ENCODE measurements around the gene PRKAB2. TPM values are rescaled to one million over a fixed set of nuclear protein-coding genes. Genes with fewer than 3 reads are reported as not detected.
A peak's percentile ranks its signal among the peaks of the same experiment; 100 is the strongest.

Gene PRKAB2
- total and polyA plus RNA-seq, 9 of the 15 experiments (the other 6 are each of a cell fraction or from before 2014, with no cell fraction given) = 2.3 to 20.8 (median 7.9) TPM

DNA sequence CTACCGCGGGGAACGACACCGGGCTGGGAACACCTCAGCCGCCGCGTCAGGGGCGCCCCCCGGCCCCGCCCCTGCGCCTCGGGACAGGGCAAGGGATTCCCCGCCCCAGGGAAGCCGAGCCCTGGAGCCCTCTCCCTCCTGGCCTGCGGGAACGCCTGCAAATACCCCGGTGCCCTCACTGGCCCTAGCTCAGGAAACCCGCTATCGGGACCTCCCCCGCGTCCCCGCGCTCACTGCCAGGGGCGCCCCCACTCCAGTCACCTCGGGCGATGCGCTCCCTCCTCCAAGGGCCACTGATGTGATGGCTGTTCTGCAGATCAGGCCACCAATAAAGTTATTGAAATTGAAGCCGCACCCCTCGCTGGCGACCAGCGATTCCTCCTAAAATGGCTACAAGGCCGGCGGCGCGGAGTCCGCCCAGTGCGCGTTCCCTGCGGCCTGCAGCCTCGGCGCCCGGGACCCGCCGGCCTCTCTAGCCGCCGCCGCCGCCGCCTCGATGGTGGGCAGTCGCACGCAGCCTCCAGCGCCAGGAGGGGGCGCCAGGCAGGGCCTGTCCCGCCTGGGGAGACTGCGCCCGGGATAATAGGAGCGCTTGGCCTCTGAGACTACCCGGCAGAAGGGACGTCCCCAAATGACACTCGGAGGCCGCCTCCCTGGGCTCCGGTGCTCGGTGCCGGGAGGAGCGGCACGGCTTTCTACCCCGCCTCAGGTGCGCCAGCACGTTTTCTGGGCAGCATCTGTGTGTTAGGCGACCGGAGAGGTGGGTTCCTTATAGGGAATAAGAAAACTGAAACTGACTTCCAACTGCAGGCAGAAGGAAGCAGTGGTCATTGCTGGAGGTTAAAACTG, at the start of gene PRKAB2 (continued):
- TF ChIP-seq, protein P1, sequence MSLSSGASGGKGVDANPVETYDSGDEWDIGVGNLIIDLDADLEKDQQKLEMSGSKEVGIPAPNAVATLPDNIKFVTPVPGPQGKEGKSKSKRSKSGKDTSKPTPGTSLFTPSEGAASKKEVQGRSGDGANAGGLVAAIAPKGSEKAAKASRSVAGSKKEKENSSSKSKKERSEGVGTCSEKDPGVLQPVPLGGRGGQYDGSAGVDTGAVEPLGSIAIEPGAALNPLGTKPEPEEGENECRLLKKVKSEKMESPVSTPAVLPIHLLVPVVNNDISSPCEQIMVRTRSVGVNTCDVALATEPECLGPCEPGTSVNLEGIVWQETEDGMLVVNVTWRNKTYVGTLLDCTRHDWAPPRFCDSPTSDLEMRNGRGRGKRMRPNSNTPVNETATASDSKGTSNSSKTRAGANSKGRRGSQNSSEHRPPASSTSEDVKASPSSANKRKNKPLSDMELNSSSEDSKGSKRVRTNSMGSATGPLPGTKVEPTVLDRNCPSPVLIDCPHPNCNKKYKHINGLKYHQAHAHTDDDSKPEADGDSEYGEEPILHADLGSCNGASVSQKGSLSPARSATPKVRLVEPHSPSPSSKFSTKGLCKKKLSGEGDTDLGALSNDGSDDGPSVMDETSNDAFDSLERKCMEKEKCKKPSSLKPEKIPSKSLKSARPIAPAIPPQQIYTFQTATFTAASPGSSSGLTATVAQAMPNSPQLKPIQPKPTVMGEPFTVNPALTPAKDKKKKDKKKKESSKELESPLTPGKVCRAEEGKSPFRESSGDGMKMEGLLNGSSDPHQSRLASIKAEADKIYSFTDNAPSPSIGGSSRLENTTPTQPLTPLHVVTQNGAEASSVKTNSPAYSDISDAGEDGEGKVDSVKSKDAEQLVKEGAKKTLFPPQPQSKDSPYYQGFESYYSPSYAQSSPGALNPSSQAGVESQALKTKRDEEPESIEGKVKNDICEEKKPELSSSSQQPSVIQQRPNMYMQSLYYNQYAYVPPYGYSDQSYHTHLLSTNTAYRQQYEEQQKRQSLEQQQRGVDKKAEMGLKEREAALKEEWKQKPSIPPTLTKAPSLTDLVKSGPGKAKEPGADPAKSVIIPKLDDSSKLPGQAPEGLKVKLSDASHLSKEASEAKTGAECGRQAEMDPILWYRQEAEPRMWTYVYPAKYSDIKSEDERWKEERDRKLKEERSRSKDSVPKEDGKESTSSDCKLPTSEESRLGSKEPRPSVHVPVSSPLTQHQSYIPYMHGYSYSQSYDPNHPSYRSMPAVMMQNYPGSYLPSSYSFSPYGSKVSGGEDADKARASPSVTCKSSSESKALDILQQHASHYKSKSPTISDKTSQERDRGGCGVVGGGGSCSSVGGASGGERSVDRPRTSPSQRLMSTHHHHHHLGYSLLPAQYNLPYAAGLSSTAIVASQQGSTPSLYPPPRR (CRISPR knock-in tag; IDR thresholded peaks at IDR 0.05; ENCODE audit: borderline replicate concordance) = no peak
- TF ChIP-seq, protein P2, sequence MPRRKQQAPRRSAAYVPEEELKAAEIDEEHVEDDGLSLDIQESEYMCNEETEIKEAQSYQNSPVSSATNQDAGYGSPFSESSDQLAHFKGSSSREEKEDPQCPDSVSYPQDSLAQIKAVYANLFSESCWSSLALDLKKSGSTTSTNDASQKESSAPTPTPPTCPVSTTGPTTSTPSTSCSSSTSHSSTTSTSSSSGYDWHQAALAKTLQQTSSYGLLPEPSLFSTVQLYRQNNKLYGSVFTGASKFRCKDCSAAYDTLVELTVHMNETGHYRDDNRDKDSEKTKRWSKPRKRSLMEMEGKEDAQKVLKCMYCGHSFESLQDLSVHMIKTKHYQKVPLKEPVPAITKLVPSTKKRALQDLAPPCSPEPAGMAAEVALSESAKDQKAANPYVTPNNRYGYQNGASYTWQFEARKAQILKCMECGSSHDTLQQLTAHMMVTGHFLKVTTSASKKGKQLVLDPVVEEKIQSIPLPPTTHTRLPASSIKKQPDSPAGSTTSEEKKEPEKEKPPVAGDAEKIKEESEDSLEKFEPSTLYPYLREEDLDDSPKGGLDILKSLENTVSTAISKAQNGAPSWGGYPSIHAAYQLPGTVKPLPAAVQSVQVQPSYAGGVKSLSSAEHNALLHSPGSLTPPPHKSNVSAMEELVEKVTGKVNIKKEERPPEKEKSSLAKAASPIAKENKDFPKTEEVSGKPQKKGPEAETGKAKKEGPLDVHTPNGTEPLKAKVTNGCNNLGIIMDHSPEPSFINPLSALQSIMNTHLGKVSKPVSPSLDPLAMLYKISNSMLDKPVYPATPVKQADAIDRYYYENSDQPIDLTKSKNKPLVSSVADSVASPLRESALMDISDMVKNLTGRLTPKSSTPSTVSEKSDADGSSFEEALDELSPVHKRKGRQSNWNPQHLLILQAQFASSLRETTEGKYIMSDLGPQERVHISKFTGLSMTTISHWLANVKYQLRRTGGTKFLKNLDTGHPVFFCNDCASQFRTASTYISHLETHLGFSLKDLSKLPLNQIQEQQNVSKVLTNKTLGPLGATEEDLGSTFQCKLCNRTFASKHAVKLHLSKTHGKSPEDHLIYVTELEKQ (CRISPR knock-in tag; IDR thresholded peaks at IDR 0.05) = no peak
- peak; percentile 49 for TF ChIP-seq TEAD4 (IDR thresholded peaks at IDR 0.05; ENCODE audit: low read length)
- TF ChIP-seq TEAD4 (CRISPR knock-in tag; IDR thresholded peaks at IDR 0.05; ENCODE audit: borderline replicate concordance) = no peak
- TF ChIP-seq CBFA2T3 (IDR thresholded peaks at IDR 0.05) = no peak; the same call in 1 of the 2 replicates
- TF ChIP-seq KDM2B (CRISPR knock-in tag; IDR thresholded peaks at IDR 0.05) = no peak
- peak in 1 of 2 experiments; percentile 19; a peak in 2 of 4 replicates for TF ChIP-seq SIN3A (IDR thresholded peaks at IDR 0.05; ENCODE audit: borderline replicate concordance in 2 of 2, control insufficient read depth in 1 of 2, low read depth in 2 of 2, low read length in 2 of 2)
- TF ChIP-seq ZNF282 (CRISPR knock-in tag; IDR thresholded peaks at IDR 0.05) = no peak
- TF ChIP-seq KLF16 (IDR thresholded peaks at IDR 0.05) = 0 out of 2 replicates have a peak, but pooled peaks have one; percentile 48
- TF ChIP-seq, protein P3, sequence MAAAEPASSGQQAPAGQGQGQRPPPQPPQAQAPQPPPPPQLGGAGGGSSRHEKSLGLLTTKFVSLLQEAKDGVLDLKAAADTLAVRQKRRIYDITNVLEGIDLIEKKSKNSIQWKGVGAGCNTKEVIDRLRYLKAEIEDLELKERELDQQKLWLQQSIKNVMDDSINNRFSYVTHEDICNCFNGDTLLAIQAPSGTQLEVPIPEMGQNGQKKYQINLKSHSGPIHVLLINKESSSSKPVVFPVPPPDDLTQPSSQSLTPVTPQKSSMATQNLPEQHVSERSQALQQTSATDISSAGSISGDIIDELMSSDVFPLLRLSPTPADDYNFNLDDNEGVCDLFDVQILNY (CRISPR knock-in tag; IDR thresholded peaks at IDR 0.05) = no peak
- no peak for TF ChIP-seq ELF2 (CRISPR knock-in tag; IDR thresholded peaks at IDR 0.05)
